GM12878 (cell line): Measurements from ENCODE around the gene SLC6A16. TPM values are rescaled to one million over a fixed set of nuclear protein-coding genes. Genes with fewer than 3 reads are reported as not detected.

Source experiments
- GABPA ChIP-seq: IDR thresholded peaks from 2 replicates; pipeline ENCODE4 v1.6.1; 2014; ENCODE audit warnings: antibody characterized with exemption, low read depth, mild to moderate bottlenecking, inconsistent platforms
- JUNB ChIP-seq: IDR thresholded peaks from 2 replicates; pipeline ENCODE4 v1.6.1; 2016; ENCODE audit warnings: antibody characterized with exemption, mild to moderate bottlenecking
- KDM1A ChIP-seq: fragments of 200-600 bp; sonication (generic); IDR thresholded peaks from 2 replicates; pipeline ENCODE4 v1.6.1; 2016; ENCODE audit warnings: borderline replicate concordance
- MEF2B ChIP-seq: fragments of 450-650 bp; IDR thresholded peaks from 2 replicates; pipeline ENCODE4 v1.6.1; 2018; ENCODE audit warnings: mild to moderate bottlenecking, moderate library complexity; ENCODE audit not compliant: partially characterized antibody, poor library complexity, severe bottlenecking
- MYC ChIP-seq: IDR thresholded peaks from 2 replicates; pipeline ENCODE4 v1.6.1; 2011; ENCODE audit warnings: mild to moderate bottlenecking, low read length, moderate library complexity, inconsistent platforms; ENCODE audit not compliant: insufficient read depth, insufficient replicate concordance, insufficient read length, severe bottlenecking
- RELA ChIP-seq: fragments of 450-650 bp; IDR thresholded peaks from 2 replicates; pipeline ENCODE4 v1.8.0; 2014; ENCODE audit warnings: borderline replicate concordance; ENCODE audit not compliant: partially characterized antibody
- RFX5 ChIP-seq: IDR thresholded peaks from 2 replicates; pipeline ENCODE4 v1.6.1; 2011; ENCODE audit warnings: low read depth, low read length, improper control_type of control experiment
- SP1 ChIP-seq: IDR thresholded peaks from one replicate; pipeline ENCODE4 v1.6.1; 2011; ENCODE audit warnings: low read depth, low read length
- SREBF2 ChIP-seq: IDR thresholded peaks from 2 replicates; pipeline ENCODE4 v1.6.1; 2012; ENCODE audit warnings: mild to moderate bottlenecking, low read length
- SUPT20H ChIP-seq: IDR thresholded peaks from 2 replicates; pipeline ENCODE4 v1.6.1; 2011; ENCODE audit warnings: low read depth, mild to moderate bottlenecking, low read length, moderate library complexity, borderline replicate concordance; ENCODE audit not compliant: control insufficient read depth
- polyA plus RNA-seq, 11 experiments: library from polyadenylated mRNA; depleted of rRNA in 4 of 11; unstranded in 6 of 11; stranded (reverse) in 5 of 11; fragments of >200 nt; fragmentation: Nextera tagmentation in 4 of 11; fragmentation: Illumina TruSeq in 1 of 11; extraction: Ambion mirVana in 4 of 11; extraction: Trizol in 1 of 11; gene quantifications; 1 replicate in 1 of 11; 2 replicates in 10 of 11; pipeline versions ENCODE4 v1.2.1 to v1.2.3, GENCODE V29; 2011 to 2016; ENCODE audit warnings: inconsistent platforms in 2 of 11, missing spikeins in 2 of 11, low read depth in 1 of 11
- total RNA-seq, 4 experiments: library from RNA; depleted of rRNA in 3 of 4; stranded (reverse); fragments of >200 nt in 3 of 4; fragmentation: Illumina TruSeq in 1 of 4; extraction: Trizol in 1 of 4; gene quantifications; 2 replicates each; pipeline versions ENCODE4 v1.2.1 to v1.2.3, GENCODE V29; 2013 to 2021
- TF ChIP-seq, protein P1 (sequence below): fragments of 450-650 bp; IDR thresholded peaks from 2 replicates; pipeline ENCODE4 v1.6.1; 2017; ENCODE audit warnings: antibody characterized with exemption, mild to moderate bottlenecking, moderate library complexity
- TF ChIP-seq, protein P2 (sequence below): fragments of 450-650 bp; IDR thresholded peaks from 2 replicates; pipeline ENCODE4 v1.6.1; 2017; ENCODE audit warnings: mild to moderate bottlenecking, moderate library complexity
- TF ChIP-seq, protein P3 (sequence below): fragments of 450-650 bp; IDR thresholded peaks from 2 replicates; pipeline ENCODE4 v1.6.1; 2016; ENCODE audit warnings: mild to moderate bottlenecking
- TF ChIP-seq, protein P4 (sequence below): IDR thresholded peaks from 2 replicates; pipeline ENCODE4 v1.6.1; 2012; ENCODE audit warnings: low read depth, low read length, improper control_type of control experiment
- TF ChIP-seq, protein P5 (sequence below): fragments of 450-650 bp; IDR thresholded peaks from 2 replicates; pipeline ENCODE4 v1.6.1; 2017; ENCODE audit warnings: mild to moderate bottlenecking

Gene SLC6A16
- total and polyA plus RNA-seq, 10 of the 15 experiments (the other 5 are each of a cell fraction or from before 2014, with no cell fraction given) = 0.23 to 3.2 (median 0.54) TPM

DNA sequence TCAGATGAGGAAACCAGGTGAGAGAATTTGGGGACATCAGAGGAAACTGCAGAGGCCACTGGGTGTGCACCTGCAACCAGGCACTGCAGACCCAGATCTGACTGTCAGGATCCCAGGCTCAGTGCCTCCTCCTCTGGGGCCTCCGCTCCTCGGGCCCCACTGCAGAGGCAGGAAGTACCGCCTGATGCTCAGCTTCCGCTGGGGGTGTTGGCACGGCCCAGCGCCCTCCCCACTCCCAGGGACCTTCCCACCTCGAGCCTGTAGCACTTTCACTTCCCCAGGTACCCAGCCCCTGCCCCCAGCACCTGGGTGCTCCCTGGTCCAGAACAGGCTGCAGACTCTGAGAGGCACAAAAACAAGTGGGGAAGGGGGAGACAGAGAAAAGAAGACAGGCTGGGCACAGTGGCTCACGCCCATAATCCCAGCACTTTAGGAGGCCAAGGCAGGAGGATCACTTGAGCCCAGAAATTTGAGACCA lies 8.9 kb upstream of the SLC6A16 start (continued):
- TF ChIP-seq, protein P1, sequence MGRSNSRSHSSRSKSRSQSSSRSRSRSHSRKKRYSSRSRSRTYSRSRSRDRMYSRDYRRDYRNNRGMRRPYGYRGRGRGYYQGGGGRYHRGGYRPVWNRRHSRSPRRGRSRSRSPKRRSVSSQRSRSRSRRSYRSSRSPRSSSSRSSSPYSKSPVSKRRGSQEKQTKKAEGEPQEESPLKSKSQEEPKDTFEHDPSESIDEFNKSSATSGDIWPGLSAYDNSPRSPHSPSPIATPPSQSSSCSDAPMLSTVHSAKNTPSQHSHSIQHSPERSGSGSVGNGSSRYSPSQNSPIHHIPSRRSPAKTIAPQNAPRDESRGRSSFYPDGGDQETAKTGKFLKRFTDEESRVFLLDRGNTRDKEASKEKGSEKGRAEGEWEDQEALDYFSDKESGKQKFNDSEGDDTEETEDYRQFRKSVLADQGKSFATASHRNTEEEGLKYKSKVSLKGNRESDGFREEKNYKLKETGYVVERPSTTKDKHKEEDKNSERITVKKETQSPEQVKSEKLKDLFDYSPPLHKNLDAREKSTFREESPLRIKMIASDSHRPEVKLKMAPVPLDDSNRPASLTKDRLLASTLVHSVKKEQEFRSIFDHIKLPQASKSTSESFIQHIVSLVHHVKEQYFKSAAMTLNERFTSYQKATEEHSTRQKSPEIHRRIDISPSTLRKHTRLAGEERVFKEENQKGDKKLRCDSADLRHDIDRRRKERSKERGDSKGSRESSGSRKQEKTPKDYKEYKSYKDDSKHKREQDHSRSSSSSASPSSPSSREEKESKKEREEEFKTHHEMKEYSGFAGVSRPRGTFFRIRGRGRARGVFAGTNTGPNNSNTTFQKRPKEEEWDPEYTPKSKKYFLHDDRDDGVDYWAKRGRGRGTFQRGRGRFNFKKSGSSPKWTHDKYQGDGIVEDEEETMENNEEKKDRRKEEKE = no peak
- TF ChIP-seq, protein P2, sequence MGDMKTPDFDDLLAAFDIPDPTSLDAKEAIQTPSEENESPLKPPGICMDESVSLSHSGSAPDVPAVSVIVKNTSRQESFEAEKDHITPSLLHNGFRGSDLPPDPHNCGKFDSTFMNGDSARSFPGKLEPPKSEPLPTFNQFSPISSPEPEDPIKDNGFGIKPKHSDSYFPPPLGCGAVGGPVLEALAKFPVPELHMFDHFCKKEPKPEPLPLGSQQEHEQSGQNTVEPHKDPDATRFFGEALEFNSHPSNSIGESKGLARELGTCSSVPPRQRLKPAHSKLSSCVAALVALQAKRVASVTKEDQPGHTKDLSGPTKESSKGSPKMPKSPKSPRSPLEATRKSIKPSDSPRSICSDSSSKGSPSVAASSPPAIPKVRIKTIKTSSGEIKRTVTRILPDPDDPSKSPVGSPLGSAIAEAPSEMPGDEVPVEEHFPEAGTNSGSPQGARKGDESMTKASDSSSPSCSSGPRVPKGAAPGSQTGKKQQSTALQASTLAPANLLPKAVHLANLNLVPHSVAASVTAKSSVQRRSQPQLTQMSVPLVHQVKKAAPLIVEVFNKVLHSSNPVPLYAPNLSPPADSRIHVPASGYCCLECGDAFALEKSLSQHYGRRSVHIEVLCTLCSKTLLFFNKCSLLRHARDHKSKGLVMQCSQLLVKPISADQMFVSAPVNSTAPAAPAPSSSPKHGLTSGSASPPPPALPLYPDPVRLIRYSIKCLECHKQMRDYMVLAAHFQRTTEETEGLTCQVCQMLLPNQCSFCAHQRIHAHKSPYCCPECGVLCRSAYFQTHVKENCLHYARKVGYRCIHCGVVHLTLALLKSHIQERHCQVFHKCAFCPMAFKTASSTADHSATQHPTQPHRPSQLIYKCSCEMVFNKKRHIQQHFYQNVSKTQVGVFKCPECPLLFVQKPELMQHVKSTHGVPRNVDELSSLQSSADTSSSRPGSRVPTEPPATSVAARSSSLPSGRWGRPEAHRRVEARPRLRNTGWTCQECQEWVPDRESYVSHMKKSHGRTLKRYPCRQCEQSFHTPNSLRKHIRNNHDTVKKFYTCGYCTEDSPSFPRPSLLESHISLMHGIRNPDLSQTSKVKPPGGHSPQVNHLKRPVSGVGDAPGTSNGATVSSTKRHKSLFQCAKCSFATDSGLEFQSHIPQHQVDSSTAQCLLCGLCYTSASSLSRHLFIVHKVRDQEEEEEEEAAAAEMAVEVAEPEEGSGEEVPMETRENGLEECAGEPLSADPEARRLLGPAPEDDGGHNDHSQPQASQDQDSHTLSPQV = no peak
- TF ChIP-seq JUNB (no peak), RELA (peak; percentile 87), KDM1A (no peak), MEF2B (peak; percentile 59), SUPT20H (no peak), MYC (no peak), RFX5 (no peak), SP1 (peak; percentile 68), SREBF2 (no peak), GABPA (peak; percentile 61; the same call in 1 of the 2 replicates)
- TF ChIP-seq, protein P3, sequence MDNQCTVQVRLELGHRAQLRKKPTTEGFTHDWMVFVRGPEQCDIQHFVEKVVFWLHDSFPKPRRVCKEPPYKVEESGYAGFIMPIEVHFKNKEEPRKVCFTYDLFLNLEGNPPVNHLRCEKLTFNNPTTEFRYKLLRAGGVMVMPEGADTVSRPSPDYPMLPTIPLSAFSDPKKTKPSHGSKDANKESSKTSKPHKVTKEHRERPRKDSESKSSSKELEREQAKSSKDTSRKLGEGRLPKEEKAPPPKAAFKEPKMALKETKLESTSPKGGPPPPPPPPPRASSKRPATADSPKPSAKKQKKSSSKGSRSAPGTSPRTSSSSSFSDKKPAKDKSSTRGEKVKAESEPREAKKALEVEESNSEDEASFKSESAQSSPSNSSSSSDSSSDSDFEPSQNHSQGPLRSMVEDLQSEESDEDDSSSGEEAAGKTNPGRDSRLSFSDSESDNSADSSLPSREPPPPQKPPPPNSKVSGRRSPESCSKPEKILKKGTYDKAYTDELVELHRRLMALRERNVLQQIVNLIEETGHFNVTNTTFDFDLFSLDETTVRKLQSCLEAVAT = peak; percentile 71; the same call in 1 of the 2 replicates
- TF ChIP-seq, protein P4, sequence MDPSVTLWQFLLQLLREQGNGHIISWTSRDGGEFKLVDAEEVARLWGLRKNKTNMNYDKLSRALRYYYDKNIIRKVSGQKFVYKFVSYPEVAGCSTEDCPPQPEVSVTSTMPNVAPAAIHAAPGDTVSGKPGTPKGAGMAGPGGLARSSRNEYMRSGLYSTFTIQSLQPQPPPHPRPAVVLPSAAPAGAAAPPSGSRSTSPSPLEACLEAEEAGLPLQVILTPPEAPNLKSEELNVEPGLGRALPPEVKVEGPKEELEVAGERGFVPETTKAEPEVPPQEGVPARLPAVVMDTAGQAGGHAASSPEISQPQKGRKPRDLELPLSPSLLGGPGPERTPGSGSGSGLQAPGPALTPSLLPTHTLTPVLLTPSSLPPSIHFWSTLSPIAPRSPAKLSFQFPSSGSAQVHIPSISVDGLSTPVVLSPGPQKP = no peak
- TF ChIP-seq, protein P5, sequence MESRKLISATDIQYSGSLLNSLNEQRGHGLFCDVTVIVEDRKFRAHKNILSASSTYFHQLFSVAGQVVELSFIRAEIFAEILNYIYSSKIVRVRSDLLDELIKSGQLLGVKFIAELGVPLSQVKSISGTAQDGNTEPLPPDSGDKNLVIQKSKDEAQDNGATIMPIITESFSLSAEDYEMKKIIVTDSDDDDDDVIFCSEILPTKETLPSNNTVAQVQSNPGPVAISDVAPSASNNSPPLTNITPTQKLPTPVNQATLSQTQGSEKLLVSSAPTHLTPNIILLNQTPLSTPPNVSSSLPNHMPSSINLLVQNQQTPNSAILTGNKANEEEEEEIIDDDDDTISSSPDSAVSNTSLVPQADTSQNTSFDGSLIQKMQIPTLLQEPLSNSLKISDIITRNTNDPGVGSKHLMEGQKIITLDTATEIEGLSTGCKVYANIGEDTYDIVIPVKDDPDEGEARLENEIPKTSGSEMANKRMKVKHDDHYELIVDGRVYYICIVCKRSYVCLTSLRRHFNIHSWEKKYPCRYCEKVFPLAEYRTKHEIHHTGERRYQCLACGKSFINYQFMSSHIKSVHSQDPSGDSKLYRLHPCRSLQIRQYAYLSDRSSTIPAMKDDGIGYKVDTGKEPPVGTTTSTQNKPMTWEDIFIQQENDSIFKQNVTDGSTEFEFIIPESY = no peak
